Activated CD4-positive, alpha-beta T cell treated with anti-CD3 and anti-CD28 coated beads, Interleukin-10, Interleukin-2, amounts not matched to agents 100 ng/mL and 50 ng/mL, durations not matched to agents 16 hours and 8 hours (primary cell): ENCODE data around the gene ERICH6B.

Experiments
- DNase-seq: peaks from one replicate; pipeline ENCODE4 v3.0.0-alpha.2; 2020

The ERICH6B gene

DNA sequence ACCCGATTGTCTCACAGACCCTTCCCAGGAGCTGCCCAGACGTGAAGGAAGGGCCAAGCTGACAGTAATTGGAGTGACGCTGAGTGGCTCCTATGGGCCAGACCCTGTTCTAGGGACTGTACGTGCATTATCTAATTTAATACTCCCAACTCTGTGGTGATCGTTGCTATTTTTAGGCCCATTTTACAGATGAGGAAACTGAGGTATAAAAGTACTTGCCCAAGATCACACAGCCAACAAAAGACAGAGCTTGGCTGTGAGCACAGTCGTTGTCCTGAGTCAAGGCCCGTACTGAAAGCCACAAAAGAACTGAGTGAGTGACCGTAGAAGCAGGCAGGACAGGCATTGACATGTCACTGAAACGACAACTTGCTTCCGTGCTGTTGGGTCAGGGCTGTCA lies 74.7 kb downstream of the ERICH6B start:
- no peak for DNase-seq

DNA sequence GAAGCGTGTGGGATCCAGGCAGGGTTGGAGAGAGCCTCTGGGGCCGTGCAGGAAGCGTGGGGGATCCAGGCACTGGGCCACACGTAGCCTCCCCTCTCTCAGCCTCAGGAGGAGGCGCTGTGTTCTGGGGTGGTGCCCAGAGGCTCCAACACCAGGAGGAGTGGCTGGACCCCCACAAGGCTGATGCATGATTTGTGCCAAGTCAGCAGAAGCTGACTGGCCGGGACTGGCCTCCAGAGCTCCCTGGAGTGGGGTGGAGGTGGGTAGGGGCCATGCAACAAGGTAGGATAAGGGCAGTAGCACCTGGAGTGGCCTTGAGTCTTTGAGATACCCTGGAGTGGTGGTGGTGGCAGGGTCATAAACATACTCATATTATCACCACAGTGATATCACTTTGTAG lies 75.3 kb downstream of the ERICH6B start:
- DNase-seq, result no peak

DNA sequence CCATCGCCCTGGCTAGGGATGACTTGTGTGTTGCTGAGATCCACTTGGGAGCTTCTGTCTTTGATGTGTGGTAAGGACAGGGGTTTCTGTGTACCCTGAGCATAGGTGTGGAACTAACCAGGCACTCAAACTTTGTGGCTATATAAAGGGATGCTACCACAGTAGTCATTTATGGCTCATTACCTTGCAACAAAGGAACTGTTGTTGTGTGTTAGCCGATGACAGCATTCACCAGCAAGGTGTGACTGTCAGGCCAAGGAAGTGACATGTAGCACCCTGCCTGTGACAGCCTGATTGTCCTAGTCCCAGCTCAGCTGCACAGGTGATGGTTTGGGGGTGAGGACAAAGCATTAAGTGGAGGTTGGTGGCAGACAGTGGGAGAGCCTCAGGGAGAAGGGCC lies 77.2 kb downstream of the ERICH6B start:
- no peak for DNase-seq

DNA sequence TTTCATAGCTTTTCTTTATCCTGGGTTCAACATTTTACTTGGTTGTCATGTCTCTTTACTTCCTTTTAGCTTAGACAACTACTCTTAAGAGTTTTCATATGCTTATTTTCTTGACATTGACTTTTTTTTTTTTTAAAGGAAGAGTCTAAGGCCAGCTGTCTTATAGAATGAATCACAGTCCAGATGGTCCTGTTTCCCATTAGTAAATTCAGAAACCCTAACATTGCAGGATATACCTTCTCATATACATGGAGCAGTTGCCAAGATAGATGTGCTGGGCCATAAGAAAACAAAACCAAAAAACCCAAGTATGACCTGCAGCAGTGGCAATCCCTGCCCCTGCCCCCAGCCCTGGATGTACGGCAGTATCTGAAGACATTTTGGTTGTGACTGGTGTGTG lies 78.0 kb downstream of the ERICH6B start:
- DNase-seq, result no peak

DNA sequence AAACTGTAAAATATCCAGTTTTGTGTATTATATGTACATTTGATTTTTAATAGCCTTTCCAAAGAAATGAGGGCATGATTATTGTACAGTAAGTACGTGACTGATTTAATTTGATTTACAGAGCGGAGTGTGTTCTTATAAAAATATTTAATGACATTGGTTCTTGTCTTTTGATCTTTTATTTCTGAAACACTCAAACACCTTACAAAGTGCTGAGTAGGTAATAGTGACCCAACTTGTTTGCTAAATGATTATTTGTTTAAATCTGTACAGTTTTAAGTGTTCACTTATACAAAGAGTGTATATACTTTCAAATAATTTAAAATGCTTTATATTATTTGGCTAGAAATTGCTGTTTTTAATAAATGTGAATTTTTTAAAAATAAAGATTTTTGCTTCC lies 79.3 kb downstream of the ERICH6B start:
- no peak for DNase-seq

- no peak for DNase-seq
Measured at GRCh38 chr13:45534604-45535003, 80.9 kb downstream of the ERICH6B start.

GRCh38 chr13:45529758-45530157 lies 85.8 kb downstream of the ERICH6B start:
- DNase-seq, result no peak

GRCh38 chr13:45527699-45528462 lies 87.7 kb downstream of the ERICH6B start:
- DNase-seq, result no peak

- DNase-seq, result no peak
Measured at GRCh38 chr13:45522571-45522970, 93.0 kb downstream of the ERICH6B start.

DNA sequence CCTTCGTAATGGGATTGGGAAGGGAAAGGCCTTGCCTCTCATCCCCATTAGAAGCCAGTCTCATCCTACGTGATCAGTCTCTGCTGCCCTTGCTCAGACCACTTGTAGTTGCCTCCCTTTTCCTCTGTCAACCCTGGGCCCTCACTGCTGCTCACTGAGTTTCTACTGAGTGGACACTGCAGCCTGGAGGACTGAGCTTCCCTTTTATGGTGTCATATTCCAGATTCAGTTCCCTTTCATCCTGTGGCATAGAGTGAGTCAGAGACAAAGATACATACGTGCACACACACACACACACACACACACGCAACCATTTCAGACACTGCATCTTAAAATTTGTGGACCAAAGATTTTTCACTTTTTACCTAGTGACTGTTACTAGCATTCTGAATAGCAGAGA lies 94.2 kb downstream of the ERICH6B start:
- DNase-seq, result no peak

- peak; percentile 38 for DNase-seq
Measured at GRCh38 chr13:45519493-45519892, 96.0 kb downstream of the ERICH6B start.

DNA sequence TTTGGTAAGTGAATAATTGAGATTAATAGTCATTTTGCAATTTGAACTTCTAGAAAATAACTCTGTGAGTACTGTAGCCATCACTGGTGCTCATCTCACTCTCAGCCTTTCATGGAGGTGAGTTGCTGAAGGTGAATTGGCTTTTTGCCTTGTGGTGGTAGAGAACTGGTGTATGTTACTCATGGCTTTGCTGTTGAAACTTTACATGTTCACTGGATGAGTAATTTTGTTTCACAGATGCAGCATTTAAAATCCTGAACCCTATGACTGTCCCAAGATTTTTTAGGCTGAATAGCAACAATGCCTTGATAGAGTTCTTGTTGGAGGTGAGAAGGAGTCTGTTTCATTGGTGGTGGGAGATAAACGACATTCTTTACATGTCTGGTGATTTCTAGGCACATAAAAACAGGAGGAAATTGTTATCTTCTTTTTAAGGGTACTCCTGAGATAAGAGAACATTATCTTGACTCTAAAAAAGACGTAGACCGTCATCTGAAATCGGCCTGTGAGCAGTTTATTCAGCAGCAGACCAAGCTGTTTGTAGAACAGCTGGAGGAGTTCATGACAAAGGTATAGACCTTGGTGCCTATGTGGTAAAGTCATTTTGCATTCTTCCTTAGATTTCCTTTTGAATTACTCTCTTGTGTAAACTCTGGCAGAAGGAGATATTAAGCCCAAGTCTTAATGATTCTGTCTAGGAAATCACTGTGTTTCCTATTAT lies 96.9 kb downstream of the ERICH6B start:
- DNase-seq, result peak; percentile 70

DNA sequence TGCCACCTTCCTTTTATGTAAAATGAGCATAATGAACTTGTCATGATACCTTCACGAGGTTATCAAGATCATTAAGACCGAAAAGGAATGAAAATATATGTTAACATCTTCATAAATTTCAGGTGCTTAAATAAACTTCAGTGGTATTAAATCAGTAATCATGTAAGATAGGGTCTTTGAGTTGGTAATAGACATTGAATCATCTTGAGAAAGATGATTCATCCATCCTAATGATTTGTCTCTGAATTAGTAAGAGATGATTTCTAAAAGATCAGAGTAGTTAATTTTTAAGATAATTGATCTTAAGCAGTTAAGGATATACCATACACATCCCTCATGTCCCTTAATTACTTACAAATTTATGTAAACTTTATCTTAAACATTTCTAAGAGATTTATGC lies 98.8 kb downstream of the ERICH6B start:
- peak; percentile 17 for DNase-seq

GRCh38 chr13:45512098-45512496 lies 103.4 kb downstream of the ERICH6B start:
- DNase-seq, result no peak

GRCh38 chr13:45511310-45512097 lies 104.0 kb downstream of the ERICH6B start:
- peak; percentile 71 for DNase-seq

- DNase-seq, result no peak
Measured at GRCh38 chr13:45510672-45511071, 104.9 kb downstream of the ERICH6B start.

GRCh38 chr13:45508776-45509175 lies 106.8 kb downstream of the ERICH6B start:
- DNase-seq, result no peak

- DNase-seq, result no peak
Measured at GRCh38 chr13:45506811-45507210, 108.7 kb downstream of the ERICH6B start.

- DNase-seq, result no peak
Measured at GRCh38 chr13:45503658-45504057, 111.9 kb downstream of the ERICH6B start.

GRCh38 chr13:45501175-45501526 lies 114.4 kb downstream of the ERICH6B start:
- no peak for DNase-seq

DNA sequence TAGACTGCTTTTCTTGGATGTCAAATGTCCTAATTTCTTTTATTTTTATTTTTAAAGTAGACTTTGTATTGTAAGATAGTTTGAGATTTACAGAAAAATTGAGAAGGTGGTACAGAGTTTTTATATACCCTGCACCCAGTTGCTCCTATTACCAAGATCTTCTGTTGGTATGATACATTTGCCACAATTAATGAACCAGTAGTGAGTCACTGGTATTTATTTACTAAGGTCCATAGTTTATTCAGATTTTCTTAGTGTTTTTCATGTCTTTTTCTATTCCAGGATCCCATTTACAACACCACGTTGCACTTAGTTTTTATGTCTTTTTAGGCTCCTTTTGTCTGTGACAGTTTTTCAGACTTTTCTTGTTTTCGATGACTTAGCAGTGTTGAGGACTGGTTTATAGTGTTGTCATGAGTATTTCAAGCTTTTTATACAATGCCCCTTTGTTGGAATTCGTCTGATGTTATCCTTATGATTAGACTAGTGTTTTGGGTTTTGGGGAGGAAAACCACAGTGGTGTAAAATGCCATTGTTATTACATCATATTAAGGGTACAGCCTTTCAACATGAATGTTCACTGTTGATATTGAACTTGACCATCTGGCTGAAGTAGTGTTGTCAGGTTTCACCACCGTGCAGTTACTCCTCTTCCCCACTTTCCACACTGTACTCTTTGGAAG lies 114.9 kb downstream of the ERICH6B start:
- peak; percentile 16 for DNase-seq

DNA sequence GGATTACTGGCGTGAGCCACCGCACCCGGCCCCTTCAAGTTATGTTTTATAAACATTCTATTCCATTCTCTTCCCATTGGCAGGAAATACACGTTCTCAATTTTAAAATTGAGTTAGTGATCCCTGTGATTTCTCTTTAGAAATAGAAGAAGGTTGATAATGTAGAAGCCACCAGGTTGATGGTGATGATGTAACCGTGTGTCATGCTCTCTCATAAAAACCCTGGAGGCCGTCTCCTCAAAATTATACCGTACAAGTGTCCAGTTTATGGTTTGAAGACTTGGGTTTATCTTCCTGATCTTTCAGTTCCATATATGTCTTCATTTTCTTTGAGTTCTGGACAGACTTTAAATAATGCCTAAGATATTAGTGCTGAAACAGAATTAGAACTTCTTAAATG lies 118.6 kb downstream of the ERICH6B start:
- no peak for DNase-seq

- no peak for DNase-seq
Measured at GRCh38 chr13:45492538-45492937, 123.0 kb downstream of the ERICH6B start.
